Ammon's horn (tissue), 1 donor: ENCODE results near the gene SLC2A6.

Experiments
- DNase-seq: peaks from one replicate; pipeline ENCODE4 v3.0.0-alpha.2; 2016; ENCODE audit warnings: low spot score

The SLC2A6 gene

GRCh38 chr9:133496861-133497842, 18.3 kb upstream of the SLC2A6 start:
- DNase-seq = no peak

GRCh38 chr9:133495327-133496293, 16.7 kb upstream of the SLC2A6 start:
- no peak for DNase-seq

- DNase-seq = no peak
Measured at GRCh38 chr9:133494636-133495326, 15.9 kb upstream of the SLC2A6 start.

- DNase-seq = no peak
Measured at GRCh38 chr9:133493845-133494540, 15.1 kb upstream of the SLC2A6 start.

- DNase-seq = no peak
Measured at GRCh38 chr9:133493428-133493827, 14.5 kb upstream of the SLC2A6 start.

GRCh38 chr9:133492061-133493021, 13.4 kb upstream of the SLC2A6 start:
- no peak for DNase-seq

- no peak for DNase-seq
Measured at GRCh38 chr9:133491656-133491925, 12.7 kb upstream of the SLC2A6 start.

- DNase-seq = no peak
Measured at GRCh38 chr9:133490865-133491655, 12.2 kb upstream of the SLC2A6 start.

- DNase-seq = no peak
Measured at GRCh38 chr9:133490201-133490681, 11.3 kb upstream of the SLC2A6 start.

- DNase-seq = no peak
Measured at GRCh38 chr9:133489253-133490190, 10.6 kb upstream of the SLC2A6 start.

- no peak for DNase-seq
Measured at GRCh38 chr9:133488686-133489252, 9.9 kb upstream of the SLC2A6 start.

GRCh38 chr9:133487331-133487725, 8.4 kb upstream of the SLC2A6 start:
- DNase-seq = no peak

- no peak for DNase-seq
Measured at GRCh38 chr9:133485531-133486260, 6.8 kb upstream of the SLC2A6 start.

GRCh38 chr9:133484671-133485437, 6.0 kb upstream of the SLC2A6 start:
- no peak for DNase-seq

- DNase-seq = no peak
Measured at GRCh38 chr9:133483611-133484010, 4.7 kb upstream of the SLC2A6 start.
